GM21619 (cell line): ENCODE data around the gene LTO1.

Source experiments
- ATAC-seq: cut with Tn5 transposase; IDR thresholded peaks from one replicate; pipeline ENCODE4 v1.9.1; 2021; ENCODE audit not compliant: unreplicated experiment

Gene LTO1

DNA sequence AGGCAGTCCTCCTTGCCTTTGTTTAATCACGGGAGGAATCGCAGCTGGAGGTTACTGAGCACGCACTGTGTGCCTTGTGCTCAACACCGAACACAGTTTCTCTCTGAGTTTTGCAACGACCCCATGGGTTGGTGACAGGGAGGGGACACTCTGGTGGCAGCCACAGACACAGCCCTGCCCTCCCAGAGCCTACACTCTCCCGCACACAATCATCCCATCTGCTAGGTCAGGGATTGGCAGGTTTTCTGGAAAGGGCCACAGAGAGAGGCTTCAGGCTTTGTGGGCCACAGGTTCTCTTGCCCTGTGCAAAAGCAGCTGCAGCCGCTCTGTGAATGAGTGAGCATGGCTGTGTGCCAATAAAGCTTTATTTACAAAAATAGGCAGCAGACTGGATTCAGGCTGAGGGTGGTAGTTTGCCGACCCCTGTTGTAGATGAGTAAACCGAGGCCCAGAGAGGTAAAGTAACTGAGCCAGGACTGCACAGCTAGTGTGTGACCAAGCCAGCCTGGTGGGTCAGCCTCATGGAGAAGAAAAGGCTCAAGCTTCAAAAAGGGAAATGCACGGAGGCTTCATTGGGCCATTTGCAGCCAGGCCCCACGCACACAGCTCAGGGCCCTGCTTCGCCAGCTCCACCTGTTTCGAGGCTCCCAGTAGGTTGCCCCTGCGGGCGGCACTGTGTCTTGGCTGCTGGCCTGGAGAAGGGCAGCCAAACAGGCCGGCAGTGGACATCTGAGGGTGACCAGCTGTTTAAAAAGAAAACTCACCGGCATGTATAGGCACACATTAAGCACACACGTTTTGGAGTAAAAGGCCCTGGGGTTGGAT lies 16.3 kb downstream of the LTO1 start:
- ATAC-seq = no peak

DNA sequence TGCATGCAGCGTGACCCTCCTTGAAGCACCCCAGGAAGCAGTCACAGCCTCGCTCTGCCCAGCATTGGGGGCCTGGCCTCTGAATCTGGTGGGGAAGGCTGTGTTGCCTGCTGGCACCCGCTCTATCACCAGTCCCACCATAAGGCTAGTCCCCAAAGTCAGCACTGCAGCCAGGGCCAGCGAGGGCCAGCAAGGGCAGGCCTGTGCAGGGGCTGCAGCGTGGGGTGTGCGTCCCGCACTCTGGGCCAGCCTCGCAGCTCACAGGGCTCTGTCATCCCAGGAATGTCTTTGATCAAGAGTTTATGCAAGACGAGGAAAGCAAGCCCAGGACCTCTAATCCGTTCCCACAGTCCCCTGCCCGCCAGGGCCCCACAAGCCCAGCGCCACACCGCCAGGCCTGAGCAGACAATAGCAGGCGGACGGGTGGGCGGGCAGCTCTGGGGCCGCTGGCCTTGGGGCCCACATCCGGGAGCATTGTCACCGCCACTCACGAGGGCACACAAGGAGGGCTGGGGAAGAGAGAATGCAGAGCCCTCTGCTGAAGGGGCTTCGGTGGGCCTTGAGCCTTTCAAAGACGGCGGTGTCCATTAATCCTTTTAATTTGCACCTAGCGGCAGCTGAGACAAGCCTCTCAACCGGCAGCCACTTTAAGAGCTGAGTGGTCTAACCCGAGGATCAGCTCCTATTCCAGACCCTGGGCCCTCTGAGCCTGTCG lies 17.1 kb downstream of the LTO1 start:
- no peak for ATAC-seq

DNA sequence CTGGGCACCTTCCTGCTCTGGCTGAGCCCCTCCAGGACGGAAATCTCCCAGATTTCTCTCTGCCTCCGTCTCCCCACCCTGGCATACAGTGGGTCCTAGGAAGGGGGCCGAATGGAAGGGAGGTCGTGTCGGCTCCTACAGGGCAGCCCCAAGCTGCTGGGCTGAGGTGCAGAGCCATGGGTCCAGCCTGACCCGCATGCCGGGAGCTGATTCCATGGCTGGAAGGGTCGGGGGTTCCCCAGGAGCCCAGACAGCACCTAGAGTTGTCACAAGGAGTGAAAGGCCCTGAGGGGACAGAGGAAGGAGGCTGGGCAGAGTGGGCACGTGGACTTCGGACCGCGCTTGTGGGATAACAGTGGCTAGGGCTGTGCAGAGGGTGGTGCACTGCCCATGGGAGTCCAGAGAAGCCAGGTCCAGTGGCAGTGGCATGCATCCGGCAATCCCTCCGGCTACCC lies 17.7 kb downstream of the LTO1 start:
- no peak for ATAC-seq

DNA sequence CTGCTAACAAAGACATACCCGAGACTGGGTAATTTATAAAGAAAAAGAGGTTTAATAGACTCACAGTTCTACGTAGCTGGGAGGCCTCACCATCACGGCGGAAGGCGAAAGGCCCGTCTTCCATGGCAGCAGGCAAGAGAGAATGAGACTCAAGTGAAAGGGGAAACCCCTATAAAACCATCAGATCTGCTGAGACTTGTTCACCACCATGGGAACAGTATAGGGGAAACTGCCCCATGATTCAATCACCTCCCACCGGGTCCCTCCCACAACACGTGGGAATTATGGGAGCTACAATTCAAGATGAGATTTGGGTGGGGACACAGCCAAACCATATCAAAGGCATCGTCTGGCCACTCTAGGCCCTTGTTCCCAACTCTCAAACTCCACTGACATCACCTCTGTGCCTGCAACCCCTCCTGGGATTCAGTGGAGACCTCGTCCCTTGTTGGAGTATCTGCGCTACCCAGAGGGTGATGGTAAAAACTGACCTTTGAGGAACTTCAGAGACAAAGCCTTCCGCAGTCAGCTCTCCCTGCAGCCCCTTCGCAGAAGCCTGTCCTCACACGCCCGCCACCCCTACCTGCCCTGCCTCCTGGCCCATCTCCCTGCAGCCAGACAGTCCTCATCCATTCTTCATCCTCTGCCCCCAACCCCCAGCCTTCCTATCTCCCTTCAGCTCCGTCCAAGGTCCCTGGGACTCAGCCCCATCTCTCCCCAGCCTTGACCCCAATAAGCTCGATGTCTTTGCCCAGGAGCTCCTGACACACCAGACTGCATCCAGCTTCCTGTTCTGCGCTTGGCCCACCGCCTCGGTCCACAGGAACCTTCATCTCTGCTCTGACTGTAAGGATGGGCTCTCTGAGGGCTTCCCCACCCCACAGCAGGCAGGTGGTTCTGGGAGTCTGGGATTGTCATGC lies 18.4 kb downstream of the LTO1 start:
- no peak for ATAC-seq

DNA sequence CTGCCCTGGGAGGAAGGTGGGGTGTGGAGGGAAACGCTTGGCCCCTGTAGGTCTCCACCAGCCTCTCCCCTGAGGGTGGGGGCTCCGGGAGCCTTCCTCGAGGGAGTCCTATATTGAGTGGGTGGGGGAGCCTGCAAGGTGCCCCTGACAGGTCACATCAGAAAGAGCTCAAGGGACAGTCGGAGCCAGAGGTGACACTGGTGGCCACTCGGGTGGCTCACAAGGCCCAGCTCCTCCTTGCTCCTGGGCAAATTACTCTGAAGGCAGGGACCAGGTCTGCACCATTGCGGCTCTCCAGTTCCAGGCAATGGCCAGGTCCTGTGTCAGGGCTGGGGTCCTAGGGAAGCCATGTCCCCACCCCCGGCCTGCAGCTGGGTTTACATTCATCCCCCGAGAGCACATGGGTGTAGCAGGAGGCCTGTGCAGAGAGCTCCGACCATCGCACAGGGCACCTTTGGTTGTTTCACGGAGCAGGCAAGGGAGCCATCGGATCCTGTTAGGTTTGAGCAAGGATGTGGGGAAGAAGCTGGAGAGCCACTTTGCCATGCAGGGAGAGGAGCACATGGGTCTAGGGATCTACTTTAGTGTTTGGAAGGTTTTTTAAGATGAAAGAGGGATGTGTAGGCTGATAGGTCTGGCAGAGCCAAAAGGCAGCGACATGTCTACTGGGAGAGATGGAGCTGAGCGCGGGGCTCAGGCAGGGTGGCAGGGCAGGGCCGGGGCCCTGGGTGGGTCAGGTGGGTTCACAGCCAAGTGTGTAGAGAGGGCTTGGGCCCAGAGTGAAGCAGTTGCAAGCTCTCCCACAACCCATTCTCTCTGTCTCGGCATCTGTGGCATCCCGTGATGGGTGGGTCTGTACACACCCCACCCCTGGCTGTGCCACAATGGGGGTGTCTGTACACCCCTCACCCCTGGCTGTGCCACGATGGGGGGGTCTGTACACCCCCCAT lies 19.4 kb downstream of the LTO1 start:
- no peak for ATAC-seq

DNA sequence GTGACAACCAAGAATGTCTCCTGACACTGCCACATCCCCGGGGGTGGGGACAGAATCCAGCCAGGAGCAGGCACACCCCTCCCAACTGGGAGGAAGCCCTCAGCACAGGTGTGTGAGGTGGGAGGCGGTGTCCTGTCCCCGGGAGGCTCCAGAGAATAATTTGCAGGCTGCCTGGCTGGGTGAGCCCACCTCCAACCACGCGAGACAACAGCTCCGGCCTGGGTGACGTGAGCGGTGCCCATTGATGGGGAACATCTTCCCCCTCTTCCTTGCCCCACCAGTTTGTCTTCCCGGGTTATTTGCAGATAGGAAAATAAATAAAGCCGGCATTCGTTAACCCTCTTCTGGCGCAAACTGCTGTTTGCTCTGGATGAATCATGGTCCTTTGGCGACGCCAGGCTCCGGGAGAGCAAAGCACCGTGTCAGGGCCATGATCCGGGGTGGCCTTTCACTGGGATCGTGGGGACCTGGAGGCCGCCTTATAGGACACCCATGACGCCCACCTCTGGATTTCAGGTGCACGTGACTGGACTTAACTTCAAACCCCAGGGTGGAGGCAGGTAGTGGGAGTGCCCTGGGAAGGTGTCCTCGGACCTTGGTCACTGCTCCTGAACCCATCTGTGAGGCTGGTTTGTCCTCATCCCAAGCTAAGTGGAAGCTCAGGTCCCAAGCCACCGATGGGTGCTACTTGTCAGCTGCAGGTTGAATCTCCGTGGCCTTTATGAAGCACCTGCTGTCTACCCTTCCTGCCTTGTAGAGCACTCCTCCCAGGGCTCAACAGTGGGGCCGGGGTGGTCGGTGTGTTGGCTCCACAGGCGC lies 20.3 kb downstream of the LTO1 start:
- no peak for ATAC-seq

DNA sequence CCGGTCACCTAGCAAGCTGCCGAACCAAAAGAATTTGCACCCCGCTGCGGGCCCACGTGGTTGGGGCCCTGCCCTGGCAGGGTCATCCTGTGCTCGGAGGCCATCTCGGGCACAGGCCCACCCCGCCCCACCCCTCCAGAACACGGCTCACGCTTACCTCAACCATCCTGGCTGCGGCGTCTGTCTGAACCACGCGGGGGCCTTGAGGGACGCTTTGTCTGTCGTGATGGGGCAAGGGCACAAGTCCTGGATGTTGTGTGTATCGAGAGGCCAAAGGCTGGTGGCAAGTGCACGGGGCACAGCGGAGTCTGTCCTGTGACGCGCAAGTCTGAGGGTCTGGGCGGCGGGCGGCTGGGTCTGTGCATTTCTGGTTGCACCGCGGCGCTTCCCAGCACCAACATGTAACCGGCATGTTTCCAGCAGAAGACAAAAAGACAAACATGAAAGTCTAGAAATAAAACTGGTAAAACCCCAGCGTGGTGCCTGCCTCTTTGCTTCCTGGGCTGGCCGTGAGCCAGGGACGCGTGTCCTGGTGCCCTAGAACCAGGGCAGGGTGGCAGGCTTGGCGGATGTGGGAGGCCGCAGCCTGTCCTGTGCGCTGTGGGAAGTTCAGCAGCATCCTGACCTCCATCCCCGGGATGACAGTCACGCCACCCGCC lies 21.0 kb downstream of the LTO1 start:
- no peak for ATAC-seq

DNA sequence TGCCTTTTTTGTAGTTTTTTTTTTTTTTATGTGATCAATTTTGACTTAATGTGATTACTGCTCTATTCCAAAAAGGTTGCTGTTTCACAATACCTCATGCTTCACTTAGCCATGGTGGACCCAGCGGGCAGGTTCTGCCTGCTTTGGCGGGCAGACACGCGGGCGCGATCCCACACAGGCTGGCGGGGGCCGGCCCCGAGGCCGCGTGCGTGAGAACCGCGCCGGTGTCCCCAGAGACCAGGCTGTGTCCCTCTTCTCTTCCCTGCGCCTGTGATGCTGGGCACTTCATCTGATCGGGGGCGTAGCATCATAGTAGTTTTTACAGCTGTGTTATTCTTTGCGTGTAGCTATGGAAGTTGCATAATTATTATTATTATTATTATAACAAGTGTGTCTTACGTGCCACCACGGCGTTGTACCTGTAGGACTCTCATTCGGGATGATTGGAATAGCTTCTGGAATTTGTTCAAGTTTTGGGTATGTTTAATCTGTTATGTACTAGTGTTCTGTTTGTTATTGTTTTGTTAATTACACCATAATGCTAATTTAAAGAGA lies 21.7 kb downstream of the LTO1 start:
- no peak for ATAC-seq

DNA sequence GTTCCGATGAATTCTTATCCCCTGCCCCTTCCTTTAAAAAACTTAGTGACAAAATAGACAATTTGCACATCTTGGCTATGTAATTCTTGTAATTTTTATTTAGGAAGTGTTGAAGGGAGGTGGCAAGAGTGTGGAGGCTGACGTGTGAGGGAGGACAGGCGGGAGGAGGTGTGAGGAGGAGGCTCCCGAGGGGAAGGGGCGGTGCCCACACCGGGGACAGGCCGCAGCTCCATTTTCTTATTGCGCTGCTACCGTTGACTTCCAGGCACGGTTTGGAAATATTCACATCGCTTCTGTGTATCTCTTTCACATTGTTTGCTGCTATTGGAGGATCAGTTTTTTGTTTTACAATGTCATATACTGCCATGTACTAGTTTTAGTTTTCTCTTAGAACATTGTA lies 22.2 kb downstream of the LTO1 start:
- ATAC-seq = no peak

DNA sequence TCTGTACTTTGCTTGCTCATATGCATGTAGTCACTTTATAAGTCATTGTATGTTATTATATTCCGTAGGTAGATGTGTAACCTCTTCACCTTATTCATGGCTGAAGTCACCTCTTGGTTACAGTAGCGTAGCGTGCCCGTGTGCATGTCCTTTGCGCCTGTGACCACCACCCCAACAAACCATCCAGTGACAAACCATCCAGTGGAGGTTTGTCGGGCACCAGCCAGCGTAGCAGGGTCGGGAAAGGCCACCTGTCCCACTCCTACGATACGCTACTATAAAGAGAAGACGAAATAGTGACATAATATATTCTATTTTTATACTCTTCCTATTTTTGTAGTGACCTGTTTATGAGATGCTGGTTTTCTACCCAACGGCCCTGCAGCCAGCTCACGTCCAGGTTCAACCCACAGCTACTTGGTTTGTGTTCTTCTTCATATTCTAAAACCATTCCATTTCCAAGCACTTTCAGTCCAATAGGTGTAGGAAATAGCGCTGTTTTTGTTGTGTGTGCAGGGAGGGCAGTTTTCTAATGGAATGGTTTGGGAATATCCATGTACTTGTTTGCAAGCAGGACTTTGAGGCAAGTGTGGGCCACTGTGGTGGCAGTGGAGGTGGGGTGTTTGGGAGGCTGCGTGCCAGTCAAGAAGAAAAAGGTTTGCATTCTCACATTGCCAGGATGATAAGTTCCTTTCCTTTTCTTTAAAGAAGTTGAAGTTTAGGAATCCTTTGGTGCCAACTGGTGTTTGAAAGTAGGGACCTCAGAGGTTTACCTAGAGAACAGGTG lies 23.1 kb downstream of the LTO1 start:
- no peak for ATAC-seq

DNA sequence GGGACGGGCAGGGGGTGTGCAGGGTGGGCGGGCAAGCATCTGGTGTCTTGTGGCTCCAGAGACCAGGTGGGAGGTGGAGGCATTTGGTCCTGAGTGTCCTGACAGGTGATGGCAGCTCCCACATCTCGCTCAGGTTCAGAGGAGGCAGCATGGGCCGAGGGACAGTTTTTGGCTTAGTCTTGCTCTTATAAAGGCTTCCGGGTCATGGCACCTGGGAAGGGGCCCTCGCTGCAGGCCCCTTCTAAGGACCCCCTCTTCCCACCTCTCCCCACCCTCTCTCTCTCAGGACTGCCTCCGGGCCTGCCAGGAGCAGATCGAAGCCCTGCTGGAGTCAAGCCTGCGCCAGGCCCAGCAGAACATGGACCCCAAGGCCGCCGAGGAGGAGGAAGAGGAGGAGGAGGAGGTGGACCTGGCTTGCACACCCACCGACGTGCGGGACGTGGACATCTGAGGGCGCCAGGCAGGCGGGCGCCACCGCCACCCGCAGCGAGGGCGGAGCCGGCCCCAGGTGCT lies 24.3 kb downstream of the LTO1 start:
- ATAC-seq = no peak

DNA sequence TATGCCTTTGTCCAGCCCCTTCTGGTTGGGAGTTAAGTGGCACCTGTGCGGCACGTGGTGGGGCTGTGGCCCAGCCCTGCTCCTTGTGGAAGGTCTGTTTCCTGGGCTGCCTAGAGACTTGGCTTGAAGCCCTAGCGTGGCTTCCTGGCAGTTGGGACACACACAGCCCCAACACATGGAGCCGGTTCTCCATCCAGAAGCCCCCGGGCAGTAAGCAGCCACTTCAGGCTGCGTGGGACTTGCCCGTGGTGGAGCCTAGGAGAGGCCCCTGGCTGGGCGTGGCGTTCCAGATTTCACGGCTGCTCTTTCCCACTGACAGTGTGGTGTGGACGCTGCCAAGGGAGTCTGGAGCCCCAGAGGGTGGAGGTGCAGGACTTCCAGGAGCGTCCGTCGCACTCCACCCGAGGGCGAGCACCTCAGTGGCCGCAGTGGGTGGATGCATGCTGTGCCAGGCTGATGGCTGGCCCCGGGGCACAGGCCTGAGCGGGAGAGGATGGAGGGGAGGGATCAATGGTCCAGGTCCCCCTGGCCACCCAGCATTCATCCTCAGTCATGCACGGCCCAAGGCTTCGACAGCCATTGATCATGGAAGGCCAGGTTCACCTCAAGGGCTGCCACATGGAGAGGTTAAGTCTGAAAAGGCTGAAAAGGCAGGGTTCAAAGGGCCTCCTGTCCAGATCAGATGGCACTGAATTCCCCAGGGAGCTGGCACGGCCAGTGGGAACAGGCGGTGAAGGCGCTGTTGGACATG lies 24.9 kb downstream of the LTO1 start:
- ATAC-seq = no peak

DNA sequence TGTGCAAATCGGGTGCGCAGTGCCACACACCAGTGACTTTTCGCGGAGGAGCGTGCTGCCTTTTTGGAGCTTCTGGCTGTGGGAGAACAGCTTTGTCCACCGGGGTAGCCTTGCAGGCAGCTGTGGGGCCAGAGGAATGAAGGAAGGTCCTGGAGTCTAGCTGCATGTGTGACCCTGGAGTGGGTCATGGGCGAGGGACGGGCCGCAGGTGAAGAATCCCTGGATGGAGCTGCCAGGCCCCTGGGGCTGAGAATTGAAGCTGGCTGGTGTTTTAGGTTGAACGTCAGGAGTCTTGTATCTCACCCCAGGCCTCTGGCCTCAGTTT lies 25.6 kb downstream of the LTO1 start:
- ATAC-seq = no peak

DNA sequence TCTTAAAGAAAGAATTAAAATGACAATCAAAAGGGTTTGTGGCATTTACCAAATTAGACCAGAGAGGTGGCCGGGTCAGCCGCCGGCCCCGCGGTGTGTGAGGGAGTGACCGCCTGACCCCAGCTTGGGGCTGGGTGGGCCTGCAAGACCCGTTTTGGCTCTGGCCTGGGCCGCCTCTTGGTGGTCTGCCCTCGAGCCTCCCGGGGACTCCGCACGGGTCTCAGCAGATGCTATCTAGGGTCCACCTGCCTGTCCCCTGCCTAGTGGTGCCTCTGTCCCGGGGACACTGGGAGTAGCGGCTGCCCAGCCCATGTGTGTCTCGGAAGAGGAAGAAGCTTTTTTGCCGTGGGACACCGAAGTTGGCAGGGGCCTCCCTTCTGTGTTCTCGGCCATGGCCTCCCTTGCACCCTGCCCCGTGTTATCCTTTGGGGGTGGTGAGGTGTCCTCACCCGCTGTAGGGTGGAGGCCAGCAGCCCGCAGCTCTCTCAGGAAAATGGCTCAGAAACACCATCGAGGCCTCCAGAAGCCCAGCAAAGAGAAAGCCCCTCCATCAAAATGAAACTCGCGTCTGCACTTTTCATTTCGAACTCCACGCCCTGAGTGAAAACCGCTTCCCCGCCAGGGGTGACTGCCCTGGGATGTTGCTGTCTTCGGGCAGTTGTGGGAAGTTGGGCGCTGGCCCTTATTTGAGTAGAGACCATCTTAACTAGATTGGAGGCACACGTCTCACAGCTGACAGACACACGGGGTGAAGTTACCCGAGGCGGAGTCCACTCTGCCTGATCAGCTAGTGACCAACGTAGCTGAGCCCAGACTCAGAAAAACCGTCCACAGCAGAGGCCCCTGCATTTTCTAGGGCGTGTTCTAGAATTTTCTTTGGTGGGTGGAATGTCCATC lies 26.2 kb downstream of the LTO1 start:
- ATAC-seq = no peak

DNA sequence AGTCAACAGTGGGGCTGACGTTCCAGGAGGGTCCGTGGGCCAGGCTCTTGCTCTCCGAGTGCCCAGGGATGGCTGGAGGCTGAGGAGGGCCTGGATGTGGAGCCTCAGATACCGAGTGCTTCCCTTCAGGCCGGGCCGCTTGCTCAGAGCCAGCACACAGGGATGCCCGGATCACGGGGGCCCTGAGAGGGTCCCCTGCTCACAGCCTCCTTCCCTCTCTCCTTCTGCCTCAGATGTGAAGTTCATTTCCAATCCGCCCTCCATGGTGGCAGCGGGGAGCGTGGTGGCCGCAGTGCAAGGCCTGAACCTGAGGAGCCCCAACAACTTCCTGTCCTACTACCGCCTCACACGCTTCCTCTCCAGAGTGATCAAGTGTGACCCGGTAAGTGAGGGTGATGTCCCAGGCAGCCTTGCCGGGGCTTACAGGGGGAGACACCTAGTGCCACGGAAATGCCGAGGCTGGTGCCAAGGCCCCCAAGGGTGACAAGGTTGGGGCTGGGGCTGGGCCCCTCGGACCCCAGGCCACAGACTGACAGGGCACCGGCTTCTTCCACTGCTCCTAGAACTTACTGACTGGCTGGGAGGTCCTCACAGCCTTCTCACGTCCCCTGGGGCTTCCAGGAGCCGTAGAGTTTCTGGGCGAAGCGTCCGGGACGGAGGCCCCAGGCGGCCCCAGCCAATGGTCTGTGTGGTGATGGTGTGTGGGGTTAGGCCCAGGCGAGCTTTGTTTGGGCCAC lies 27.2 kb downstream of the LTO1 start:
- ATAC-seq = no peak
